Measurements from ENCODE around the gene PDCD1LG2. TPM values are rescaled to one million over a fixed set of nuclear protein-coding genes. Genes with fewer than 3 reads are reported as not detected.

The PDCD1LG2 gene
- total RNA-seq, 1 donor from 2014 or later = not detected

GRCh38 chr9:5516453-5517220 is 6.3 kb downstream of the PDCD1LG2 start:
- Mint-ChIP-seq H3K4me1 (ENCODE audit: unreplicated experiment) (peaks cover 20% of the 10 kb centered on the region), H3K9me3 (ENCODE audit: unreplicated experiment) (no peaks in the 10 kb centered on the region), H3K4me3 (ENCODE audit: unreplicated experiment) (no peak overlapping the region), H3K27ac (ENCODE audit: unreplicated experiment) (no peak overlapping the region), H3K36me3 (ENCODE audit: low read depth, unreplicated experiment) (no peaks in the 10 kb centered on the region), H3K27me3 (ENCODE audit: unreplicated experiment) (peaks cover 2% of the 10 kb centered on the region)
- no peak for DNase-seq (ENCODE audit: low spot score)
- no peak for TF ChIP-seq CTCF (IDR thresholded peaks at IDR 0.05; ENCODE audit: unreplicated experiment)

GRCh38 chr9:5518171-5518936 is 8.0 kb downstream of the PDCD1LG2 start:
- H3K4me3 Mint-ChIP-seq (ENCODE audit: unreplicated experiment) = no peak overlapping the region
- no peak for TF ChIP-seq CTCF (IDR thresholded peaks at IDR 0.05; ENCODE audit: unreplicated experiment)
- no peak for DNase-seq (ENCODE audit: low spot score)
- no peak overlapping the region for H3K27ac Mint-ChIP-seq (ENCODE audit: unreplicated experiment)
- H3K36me3 Mint-ChIP-seq (ENCODE audit: low read depth, unreplicated experiment) = no peaks in the 10 kb centered on the region
- peaks cover 2% of the 10 kb centered on the region for H3K27me3 Mint-ChIP-seq (ENCODE audit: unreplicated experiment)
- peaks cover 3% of the 10 kb centered on the region for H3K4me1 Mint-ChIP-seq (ENCODE audit: unreplicated experiment)
- no peaks in the 10 kb centered on the region for H3K9me3 Mint-ChIP-seq (ENCODE audit: unreplicated experiment)

GRCh38 chr9:5518937-5519319 is 8.6 kb downstream of the PDCD1LG2 start:
- DNase-seq (ENCODE audit: low spot score) = no peak
- H3K9me3 Mint-ChIP-seq (ENCODE audit: unreplicated experiment) = no peaks in the 10 kb centered on the region

GRCh38 chr9:5524090-5524489 is 13.8 kb downstream of the PDCD1LG2 start:
- Mint-ChIP-seq H3K4me3 (ENCODE audit: unreplicated experiment) (no peak overlapping the region), H3K27ac (ENCODE audit: unreplicated experiment) (no peak overlapping the region), H3K4me1 (ENCODE audit: unreplicated experiment) (peaks cover 6% of the 10 kb centered on the region), H3K9me3 (ENCODE audit: unreplicated experiment) (no peaks in the 10 kb centered on the region), H3K36me3 (ENCODE audit: low read depth, unreplicated experiment) (no peaks in the 10 kb centered on the region), H3K27me3 (ENCODE audit: unreplicated experiment) (peaks cover 2% of the 10 kb centered on the region)
- no peak for TF ChIP-seq CTCF (IDR thresholded peaks at IDR 0.05; ENCODE audit: unreplicated experiment)
- no peak for DNase-seq (ENCODE audit: low spot score)

More at GRCh38 chr9:5518937-5519319, 8.6 kb downstream of the PDCD1LG2 start:
- Mint-ChIP-seq H3K27me3 (ENCODE audit: unreplicated experiment) (peaks cover 2% of the 10 kb centered on the region), H3K27ac (ENCODE audit: unreplicated experiment) (no peak overlapping the region), H3K36me3 (ENCODE audit: low read depth, unreplicated experiment) (no peaks in the 10 kb centered on the region), H3K4me1 (ENCODE audit: unreplicated experiment) (peaks cover 6% of the 10 kb centered on the region), H3K4me3 (ENCODE audit: unreplicated experiment) (no peak overlapping the region)
- no peak for TF ChIP-seq CTCF (IDR thresholded peaks at IDR 0.05; ENCODE audit: unreplicated experiment)
